Measurements from ENCODE around the gene GRM8. TPM values are rescaled to one million over a fixed set of nuclear protein-coding genes. Genes with fewer than 3 reads are reported as not detected.

GRM8 gene
- total RNA-seq, 1 donor from 2014 or later, result 2.2 TPM

DNA sequence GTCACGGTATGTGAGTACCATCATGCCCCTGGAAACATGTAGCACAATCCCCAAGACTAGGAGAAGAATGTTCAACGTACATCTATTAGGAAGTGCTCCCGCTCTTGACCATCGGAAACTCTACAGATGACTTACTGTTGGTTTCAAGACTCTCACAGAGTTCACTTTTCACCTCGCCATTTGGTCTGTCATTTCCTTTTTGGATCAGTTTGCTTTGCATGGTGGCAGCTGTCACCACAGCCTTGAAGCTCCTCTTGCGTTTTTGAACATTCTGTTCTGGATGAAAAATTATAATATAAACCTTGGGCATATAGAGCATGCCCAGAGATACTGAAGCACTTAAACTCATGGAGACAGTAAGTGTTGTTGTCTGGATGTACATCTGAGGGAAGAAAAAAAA lies 806.8 kb downstream of the GRM8 start:
- no peak overlapping the region for H3K4me2 ChIP-seq (ENCODE audit: low read length)
- no peak overlapping the region for H3K9ac ChIP-seq (ENCODE audit: low read length)
- H2AFZ ChIP-seq (ENCODE audit: low read depth, low read length), result no peak overlapping the region
- H3K27ac Mint-ChIP-seq (ENCODE audit: unreplicated experiment), result no peak overlapping the region
- no peak for FAIRE-seq
- H3K79me2 ChIP-seq (ENCODE audit: insufficient read depth, low read length), result no peaks in the 10 kb centered on the region
- no peaks in the 10 kb centered on the region for H3K36me3 ChIP-seq (ENCODE audit: insufficient read depth, low read length)
- H4K20me1 ChIP-seq (ENCODE audit: insufficient read depth, low read length), result no peaks in the 10 kb centered on the region
- H3K9me3 ChIP-seq (ENCODE audit: insufficient read depth, low read depth, low read length), result no peaks in the 10 kb centered on the region
- no peaks in the 10 kb centered on the region for H3K36me3 Mint-ChIP-seq (ENCODE audit: low read depth, unreplicated experiment)
- H3K27me3 ChIP-seq (ENCODE audit: insufficient read depth, low read length), result no peaks in the 10 kb centered on the region
- H3K27me3 Mint-ChIP-seq (ENCODE audit: low read depth, unreplicated experiment), result no peaks in the 10 kb centered on the region
- no peaks in the 10 kb centered on the region for H3K4me1 ChIP-seq (ENCODE audit: insufficient read depth, low read length)
- DNase-seq (ENCODE audit: low read depth), result no peak
- H3K9me3 Mint-ChIP-seq (ENCODE audit: unreplicated experiment), result no peaks in the 10 kb centered on the region
- H3K4me3 Mint-ChIP-seq (ENCODE audit: unreplicated experiment), result no peak overlapping the region
- TF ChIP-seq EZH2 (IDR thresholded peaks at IDR 0.05; ENCODE audit: insufficient read depth, low read length), result no peak
- TF ChIP-seq, protein P1, sequence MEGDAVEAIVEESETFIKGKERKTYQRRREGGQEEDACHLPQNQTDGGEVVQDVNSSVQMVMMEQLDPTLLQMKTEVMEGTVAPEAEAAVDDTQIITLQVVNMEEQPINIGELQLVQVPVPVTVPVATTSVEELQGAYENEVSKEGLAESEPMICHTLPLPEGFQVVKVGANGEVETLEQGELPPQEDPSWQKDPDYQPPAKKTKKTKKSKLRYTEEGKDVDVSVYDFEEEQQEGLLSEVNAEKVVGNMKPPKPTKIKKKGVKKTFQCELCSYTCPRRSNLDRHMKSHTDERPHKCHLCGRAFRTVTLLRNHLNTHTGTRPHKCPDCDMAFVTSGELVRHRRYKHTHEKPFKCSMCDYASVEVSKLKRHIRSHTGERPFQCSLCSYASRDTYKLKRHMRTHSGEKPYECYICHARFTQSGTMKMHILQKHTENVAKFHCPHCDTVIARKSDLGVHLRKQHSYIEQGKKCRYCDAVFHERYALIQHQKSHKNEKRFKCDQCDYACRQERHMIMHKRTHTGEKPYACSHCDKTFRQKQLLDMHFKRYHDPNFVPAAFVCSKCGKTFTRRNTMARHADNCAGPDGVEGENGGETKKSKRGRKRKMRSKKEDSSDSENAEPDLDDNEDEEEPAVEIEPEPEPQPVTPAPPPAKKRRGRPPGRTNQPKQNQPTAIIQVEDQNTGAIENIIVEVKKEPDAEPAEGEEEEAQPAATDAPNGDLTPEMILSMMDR (IDR thresholded peaks at IDR 0.05; ENCODE audit: insufficient read depth, low read depth, low read length), result no peak
- H3K4me1 Mint-ChIP-seq (ENCODE audit: low read depth, unreplicated experiment), result peaks cover 14% of the 10 kb centered on the region
- H3K27ac ChIP-seq (ENCODE audit: low read depth, low read length), result no peak overlapping the region
- no peak overlapping the region for H3K4me3 ChIP-seq (ENCODE audit: insufficient read depth, low read depth, low read length)

GRCh38 chr7:126443951-126444350 lies 808.8 kb downstream of the GRM8 start:
- no peak overlapping the region for H3K4me2 ChIP-seq (ENCODE audit: low read length)
- H3K27me3 Mint-ChIP-seq (ENCODE audit: low read depth, unreplicated experiment), result no peaks in the 10 kb centered on the region
- FAIRE-seq (no peak), DNase-seq (ENCODE audit: low read depth) (no peak)
- H3K9me3 Mint-ChIP-seq (ENCODE audit: unreplicated experiment), result no peaks in the 10 kb centered on the region
- no peak overlapping the region for H3K27ac ChIP-seq (ENCODE audit: low read depth, low read length)
- no peaks in the 10 kb centered on the region for H4K20me1 ChIP-seq (ENCODE audit: insufficient read depth, low read length)
- no peaks in the 10 kb centered on the region for H3K36me3 Mint-ChIP-seq (ENCODE audit: low read depth, unreplicated experiment)
- no peaks in the 10 kb centered on the region for H3K79me2 ChIP-seq (ENCODE audit: insufficient read depth, low read length)
- H3K4me1 ChIP-seq (ENCODE audit: insufficient read depth, low read length), result no peaks in the 10 kb centered on the region
- no peak overlapping the region for H3K27ac Mint-ChIP-seq (ENCODE audit: unreplicated experiment)
- peaks cover 3% of the 10 kb centered on the region for H3K4me1 Mint-ChIP-seq (ENCODE audit: low read depth, unreplicated experiment)
- no peaks in the 10 kb centered on the region for H3K9me3 ChIP-seq (ENCODE audit: insufficient read depth, low read depth, low read length)
- H3K4me3 Mint-ChIP-seq (ENCODE audit: unreplicated experiment), result no peak overlapping the region
- H3K36me3 ChIP-seq (ENCODE audit: insufficient read depth, low read length), result no peaks in the 10 kb centered on the region
- no peak overlapping the region for H2AFZ ChIP-seq (ENCODE audit: low read depth, low read length)
- no peak overlapping the region for H3K9ac ChIP-seq (ENCODE audit: low read length)
- TF ChIP-seq, protein P1 (IDR thresholded peaks at IDR 0.05; ENCODE audit: insufficient read depth, low read depth, low read length), result no peak
- no peak for TF ChIP-seq EZH2 (IDR thresholded peaks at IDR 0.05; ENCODE audit: insufficient read depth, low read length)
- no peaks in the 10 kb centered on the region for H3K27me3 ChIP-seq (ENCODE audit: insufficient read depth, low read length)
- H3K4me3 ChIP-seq (ENCODE audit: insufficient read depth, low read depth, low read length), result no peak overlapping the region

- Mint-ChIP-seq H3K4me1 (ENCODE audit: low read depth, unreplicated experiment) (peaks cover 3% of the 10 kb centered on the region), H3K36me3 (ENCODE audit: low read depth, unreplicated experiment) (no peaks in the 10 kb centered on the region), H3K27me3 (ENCODE audit: low read depth, unreplicated experiment) (no peaks in the 10 kb centered on the region), H3K27ac (ENCODE audit: unreplicated experiment) (no peak overlapping the region), H3K4me3 (ENCODE audit: unreplicated experiment) (no peak overlapping the region), H3K9me3 (ENCODE audit: unreplicated experiment) (no peaks in the 10 kb centered on the region)
- Histone ChIP-seq H3K4me3 (ENCODE audit: insufficient read depth, low read depth, low read length) (no peak overlapping the region), H3K27me3 (ENCODE audit: insufficient read depth, low read length) (no peaks in the 10 kb centered on the region), H3K27ac (ENCODE audit: low read depth, low read length) (no peak overlapping the region), H3K36me3 (ENCODE audit: insufficient read depth, low read length) (no peaks in the 10 kb centered on the region), H3K4me2 (ENCODE audit: low read length) (no peak overlapping the region), H3K79me2 (ENCODE audit: insufficient read depth, low read length) (no peaks in the 10 kb centered on the region), H3K9ac (ENCODE audit: low read length) (no peak overlapping the region), H2AFZ (ENCODE audit: low read depth, low read length) (no peak overlapping the region), H3K9me3 (ENCODE audit: insufficient read depth, low read depth, low read length) (no peaks in the 10 kb centered on the region), H3K4me1 (ENCODE audit: insufficient read depth, low read length) (no peaks in the 10 kb centered on the region), H4K20me1 (ENCODE audit: insufficient read depth, low read length) (no peaks in the 10 kb centered on the region)
- FAIRE-seq (no peak), DNase-seq (ENCODE audit: low read depth) (no peak)
- TF ChIP-seq, protein P1 (IDR thresholded peaks at IDR 0.05; ENCODE audit: insufficient read depth, low read depth, low read length), result no peak
- TF ChIP-seq EZH2 (IDR thresholded peaks at IDR 0.05; ENCODE audit: insufficient read depth, low read length), result no peak
Measured at GRCh38 chr7:126442908-126443307, 809.8 kb downstream of the GRM8 start.

All from astrocyte (in vitro differentiated cells and primary cell).